Lung microvascular endothelial cell (primary cell): ENCODE data around the gene TTC39C. TPM values are rescaled to one million over a fixed set of nuclear protein-coding genes. Genes with fewer than 3 reads are reported as not detected.
A peak's percentile ranks its signal among the peaks of the same experiment; 100 is the strongest.

Source experiments
- DNase-seq, 2 donors: peaks; one replicate each; pipeline versions ENCODE4 v3.0.0 to v3.0.0-alpha.2; 2010; ENCODE audit warnings: low read depth in 2 of 2
- total RNA-seq: library from RNA; depleted of rRNA; stranded (reverse); fragments of >200 nt; gene quantifications from 2 replicates; pipeline ENCODE4 v1.2.1, GENCODE V29; 2014

Gene TTC39C
- total RNA-seq, result 0.44 and 1.2 TPM in 2 replicates

GRCh38 chr18:24014062-24014985 is at the start of gene TTC39C:
TSS of gene TTC39C (plus strand) at chr18:24014754. CDS start at chr18:24014872, 118 bp downstream.
- peak; percentile 31 to 42 for DNase-seq

GRCh38 chr18:23966909-23967308 is 47.6 kb upstream of the TTC39C start:
- DNase-seq, result no peak

GRCh38 chr18:23967321-23968089 is 47.0 kb upstream of the TTC39C start:
- no peak for DNase-seq

GRCh38 chr18:23968638-23969604 is 45.6 kb upstream of the TTC39C start:
- no peak for DNase-seq

- DNase-seq, result no peak
Measured at GRCh38 chr18:23969664-23970063, 44.9 kb upstream of the TTC39C start.

GRCh38 chr18:23970161-23971096 is 44.1 kb upstream of the TTC39C start:
- DNase-seq, result no peak

- DNase-seq, result no peak
Measured at GRCh38 chr18:23971097-23971440, 43.5 kb upstream of the TTC39C start.

GRCh38 chr18:23971666-23972230 is 42.8 kb upstream of the TTC39C start:
- no peak for DNase-seq

GRCh38 chr18:23972453-23972852 is 42.1 kb upstream of the TTC39C start:
- no peak for DNase-seq

- DNase-seq, result no peak
Measured at GRCh38 chr18:23977103-23977502, 37.5 kb upstream of the TTC39C start.

GRCh38 chr18:23977719-23978483 is 36.7 kb upstream of the TTC39C start:
- DNase-seq, result no peak

- no peak for DNase-seq
Measured at GRCh38 chr18:23981369-23981980, 33.1 kb upstream of the TTC39C start.

GRCh38 chr18:23982155-23983079 is 32.1 kb upstream of the TTC39C start:
- DNase-seq, result peak; percentile 8 to 62

- DNase-seq, result no peak
Measured at GRCh38 chr18:23983112-23983511, 31.4 kb upstream of the TTC39C start.

GRCh38 chr18:23986600-23987359 is 27.8 kb upstream of the TTC39C start:
- DNase-seq, result no peak

- no peak for DNase-seq
Measured at GRCh38 chr18:23990474-23991410, 23.8 kb upstream of the TTC39C start.
